Measurements from ENCODE around the gene URI1. TPM values are rescaled to one million over a fixed set of nuclear protein-coding genes. Genes with fewer than 3 reads are reported as not detected.

The URI1 gene, protein sequence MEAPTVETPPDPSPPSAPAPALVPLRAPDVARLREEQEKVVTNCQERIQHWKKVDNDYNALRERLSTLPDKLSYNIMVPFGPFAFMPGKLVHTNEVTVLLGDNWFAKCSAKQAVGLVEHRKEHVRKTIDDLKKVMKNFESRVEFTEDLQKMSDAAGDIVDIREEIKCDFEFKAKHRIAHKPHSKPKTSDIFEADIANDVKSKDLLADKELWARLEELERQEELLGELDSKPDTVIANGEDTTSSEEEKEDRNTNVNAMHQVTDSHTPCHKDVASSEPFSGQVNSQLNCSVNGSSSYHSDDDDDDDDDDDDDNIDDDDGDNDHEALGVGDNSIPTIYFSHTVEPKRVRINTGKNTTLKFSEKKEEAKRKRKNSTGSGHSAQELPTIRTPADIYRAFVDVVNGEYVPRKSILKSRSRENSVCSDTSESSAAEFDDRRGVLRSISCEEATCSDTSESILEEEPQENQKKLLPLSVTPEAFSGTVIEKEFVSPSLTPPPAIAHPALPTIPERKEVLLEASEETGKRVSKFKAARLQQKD
- total RNA-seq, result 10 to 100 TPM; 44.5 to 55.3 TPM

DNA sequence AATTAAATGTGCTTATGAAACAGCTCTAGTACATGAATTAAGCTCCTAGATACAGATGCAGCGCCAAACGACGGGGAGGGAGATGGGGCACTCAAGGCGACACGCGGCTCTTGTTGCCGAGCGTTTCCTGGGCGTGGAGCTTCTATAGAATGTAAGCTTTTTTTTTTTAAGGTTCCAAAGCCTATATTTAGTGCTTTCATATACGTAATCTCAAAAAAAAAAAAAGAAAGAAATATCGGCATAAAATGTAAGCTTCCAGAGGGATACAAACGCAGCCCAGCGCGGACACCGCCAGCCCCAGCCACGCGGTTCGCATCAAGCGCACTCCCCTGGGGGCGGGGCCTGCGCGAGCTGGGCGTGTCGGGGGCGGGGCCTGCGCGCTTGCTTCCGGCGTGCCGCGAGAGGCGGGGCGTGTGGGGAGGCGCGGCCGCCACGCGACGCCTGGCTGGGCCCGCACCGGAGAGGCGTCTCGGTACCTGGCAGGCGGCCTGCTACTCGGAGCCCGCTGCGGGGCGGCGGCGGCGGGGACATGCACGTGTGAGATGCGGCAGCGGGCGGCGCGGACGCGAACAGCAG, at the start of gene URI1:
Gene URI1 (plus strand): TSS at position 412 of the 576 bp plus-strand sequence. CDS start 309 bp downstream, outside the sequence.
- Histone ChIP-seq H3K27me3 (replicated peaks; ENCODE audit: insufficient read depth) (no peaks in the 10 kb centered on the region), H3K4me1 (ENCODE audit: control insufficient read depth in 1 of 2, low read depth in 2 of 2) (peaks cover 23 to 33% of the 10 kb centered on the region in 2 donors), H3K27ac (peak within 1 kb of the TSS; percentile 23 to 50), H3K36me3 (no peaks in the 10 kb centered on the region), H3K9me3 (no peaks in the 10 kb centered on the region), H3K4me3 (peak within 1 kb of the TSS; percentile 78)
- TF ChIP-seq, protein P1, sequence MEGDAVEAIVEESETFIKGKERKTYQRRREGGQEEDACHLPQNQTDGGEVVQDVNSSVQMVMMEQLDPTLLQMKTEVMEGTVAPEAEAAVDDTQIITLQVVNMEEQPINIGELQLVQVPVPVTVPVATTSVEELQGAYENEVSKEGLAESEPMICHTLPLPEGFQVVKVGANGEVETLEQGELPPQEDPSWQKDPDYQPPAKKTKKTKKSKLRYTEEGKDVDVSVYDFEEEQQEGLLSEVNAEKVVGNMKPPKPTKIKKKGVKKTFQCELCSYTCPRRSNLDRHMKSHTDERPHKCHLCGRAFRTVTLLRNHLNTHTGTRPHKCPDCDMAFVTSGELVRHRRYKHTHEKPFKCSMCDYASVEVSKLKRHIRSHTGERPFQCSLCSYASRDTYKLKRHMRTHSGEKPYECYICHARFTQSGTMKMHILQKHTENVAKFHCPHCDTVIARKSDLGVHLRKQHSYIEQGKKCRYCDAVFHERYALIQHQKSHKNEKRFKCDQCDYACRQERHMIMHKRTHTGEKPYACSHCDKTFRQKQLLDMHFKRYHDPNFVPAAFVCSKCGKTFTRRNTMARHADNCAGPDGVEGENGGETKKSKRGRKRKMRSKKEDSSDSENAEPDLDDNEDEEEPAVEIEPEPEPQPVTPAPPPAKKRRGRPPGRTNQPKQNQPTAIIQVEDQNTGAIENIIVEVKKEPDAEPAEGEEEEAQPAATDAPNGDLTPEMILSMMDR (IDR thresholded peaks at IDR 0.05), result no peak
- ATAC-seq (ENCODE audit: insufficient number of reproducible peaks, low FRiP score, low read depth) (peak; percentile 49), DNase-seq (ENCODE audit: low spot score) (peak; percentile 65)

DNA sequence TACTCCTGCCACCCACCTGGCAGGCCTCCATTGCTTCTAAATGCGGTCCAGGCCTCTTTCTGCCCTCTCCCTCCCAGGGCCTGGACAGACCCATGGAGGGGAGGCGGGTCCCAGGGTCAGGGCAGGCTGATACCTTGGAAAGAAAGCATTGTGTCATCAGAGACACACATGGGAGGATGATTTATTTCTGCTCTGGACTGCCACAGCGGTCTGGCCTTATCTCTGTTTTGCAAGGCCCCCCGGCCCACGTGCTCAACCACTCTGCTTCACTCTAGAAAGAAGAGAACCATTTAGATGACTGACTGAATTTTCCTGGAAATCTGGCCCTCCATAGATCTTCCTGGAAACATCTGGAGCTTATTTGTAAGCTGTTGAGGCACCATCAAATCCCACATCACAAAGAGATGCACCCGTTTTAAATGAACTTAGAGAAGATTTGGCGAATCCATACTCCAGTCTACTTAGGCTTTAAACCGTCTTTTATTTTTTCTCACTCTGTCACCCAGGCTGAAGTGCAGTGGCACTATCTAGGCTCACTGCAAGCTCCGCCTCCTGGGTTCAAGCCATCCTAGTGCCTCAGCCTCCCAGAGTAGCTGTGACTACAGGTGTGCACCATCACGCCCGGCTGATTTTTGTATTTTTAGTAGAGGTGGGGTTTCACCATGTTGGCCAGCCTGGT, 48.3 kb upstream of the URI1 start:
- H3K36me3 ChIP-seq, result no peaks in the 10 kb centered on the region
- ATAC-seq (ENCODE audit: insufficient number of reproducible peaks, low FRiP score, low read depth) (no peak), DNase-seq (ENCODE audit: low spot score) (no peak)
- H3K4me1 ChIP-seq (ENCODE audit: control insufficient read depth in 1 of 2, low read depth in 2 of 2), result no peaks in the 10 kb centered on the region
- no peak overlapping the region for H3K27ac ChIP-seq
- H3K4me3 ChIP-seq, result no peak overlapping the region
- no peaks in the 10 kb centered on the region for H3K27me3 ChIP-seq (replicated peaks; ENCODE audit: insufficient read depth)
- H3K9me3 ChIP-seq, result no peaks in the 10 kb centered on the region
- TF ChIP-seq, protein P1 (IDR thresholded peaks at IDR 0.05), result no peak

DNA sequence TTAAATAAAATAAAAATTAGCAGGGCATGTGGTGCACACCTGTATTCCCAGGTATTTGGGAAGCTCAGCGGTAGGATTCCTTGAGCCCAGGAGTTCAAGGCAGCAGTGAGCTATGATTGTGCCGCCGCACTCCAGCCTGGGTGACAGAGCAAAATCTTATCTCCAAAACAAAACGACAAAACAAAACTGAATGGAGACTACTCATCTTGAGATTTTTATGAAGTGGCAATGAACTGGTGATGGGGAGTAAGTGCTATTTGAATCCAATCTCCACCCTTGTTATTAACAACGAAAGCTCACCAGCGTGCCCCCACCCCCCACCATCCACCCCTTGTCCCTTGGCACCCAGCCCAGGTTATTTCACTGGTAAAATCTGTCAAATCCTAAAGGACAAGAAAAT, 45.2 kb upstream of the URI1 start:
- DNase-seq (ENCODE audit: low spot score) (no peak), ATAC-seq (ENCODE audit: insufficient number of reproducible peaks, low FRiP score, low read depth) (no peak)
- no peaks in the 10 kb centered on the region for H3K4me1 ChIP-seq (ENCODE audit: control insufficient read depth in 1 of 2, low read depth in 2 of 2)
- H3K4me3 ChIP-seq, result no peak overlapping the region
- H3K36me3 ChIP-seq, result no peaks in the 10 kb centered on the region
- no peaks in the 10 kb centered on the region for H3K27me3 ChIP-seq (replicated peaks; ENCODE audit: insufficient read depth)
- no peak overlapping the region for H3K27ac ChIP-seq
- TF ChIP-seq, protein P1 (IDR thresholded peaks at IDR 0.05), result no peak
- no peaks in the 10 kb centered on the region for H3K9me3 ChIP-seq

DNA sequence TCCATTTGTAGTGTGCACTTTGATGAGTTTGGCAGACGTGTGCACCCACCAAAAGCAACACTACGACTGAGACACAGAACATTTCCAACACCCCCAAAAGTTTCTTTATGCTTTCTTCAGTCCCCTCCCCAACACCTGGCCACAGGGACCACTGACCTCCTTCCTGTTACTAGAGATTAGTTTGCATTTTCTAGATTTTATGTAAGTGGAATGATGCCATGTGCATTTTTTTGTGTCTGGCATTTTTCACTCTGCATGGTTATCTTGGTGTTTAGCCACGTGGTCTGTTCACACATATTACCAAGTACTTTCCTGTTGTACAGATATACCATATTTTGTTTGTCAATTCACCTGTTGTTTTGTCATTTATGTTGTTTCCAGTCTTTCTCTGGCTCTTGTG, 44.6 kb upstream of the URI1 start:
- no peaks in the 10 kb centered on the region for H3K4me1 ChIP-seq (ENCODE audit: control insufficient read depth in 1 of 2, low read depth in 2 of 2)
- no peaks in the 10 kb centered on the region for H3K9me3 ChIP-seq
- DNase-seq (ENCODE audit: low spot score), result no peak
- H3K36me3 ChIP-seq, result no peaks in the 10 kb centered on the region
- no peak overlapping the region for H3K27ac ChIP-seq
- H3K27me3 ChIP-seq (replicated peaks; ENCODE audit: insufficient read depth), result no peaks in the 10 kb centered on the region
- no peak for ATAC-seq (ENCODE audit: insufficient number of reproducible peaks, low FRiP score, low read depth)
- TF ChIP-seq, protein P1 (IDR thresholded peaks at IDR 0.05), result no peak
- no peak overlapping the region for H3K4me3 ChIP-seq

DNA sequence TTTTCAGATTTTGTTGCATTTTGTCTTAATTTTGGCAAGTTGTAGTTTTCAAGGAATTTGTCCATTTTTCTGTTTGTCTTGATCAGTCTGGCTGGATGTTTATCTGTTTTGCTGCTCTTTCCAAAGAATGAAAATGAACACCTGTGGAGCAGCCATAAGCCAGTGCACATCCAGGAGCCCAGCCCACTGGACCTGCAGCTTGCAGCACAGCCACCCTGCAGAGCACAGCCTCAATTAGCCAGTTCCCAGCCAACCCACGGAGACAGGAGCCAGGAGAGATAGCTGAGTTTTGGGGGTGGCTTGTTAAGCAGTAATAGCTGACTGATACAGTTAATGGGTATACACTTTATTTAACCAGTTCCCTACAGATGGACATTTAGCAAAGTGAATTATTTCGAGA, 38.0 kb upstream of the URI1 start:
- Histone ChIP-seq H3K4me1 (ENCODE audit: control insufficient read depth in 1 of 2, low read depth in 2 of 2) (no peaks in the 10 kb centered on the region), H3K36me3 (no peaks in the 10 kb centered on the region), H3K4me3 (no peak overlapping the region), H3K9me3 (no peaks in the 10 kb centered on the region), H3K27ac (no peak overlapping the region), H3K27me3 (replicated peaks; ENCODE audit: insufficient read depth) (no peaks in the 10 kb centered on the region)
- no peak for ATAC-seq (ENCODE audit: insufficient number of reproducible peaks, low FRiP score, low read depth)
- no peak for DNase-seq (ENCODE audit: low spot score)
- TF ChIP-seq, protein P1 (IDR thresholded peaks at IDR 0.05), result no peak
